Gastrocnemius medialis (tissue), 4 donors: ENCODE results near the gene VOPP1.

Experiments used
- CTCF ChIP-seq, 5 experiments: fragments of 450-650 bp in 3 of 5; fragments of 200-600 bp in 2 of 5; sonication (generic) in 2 of 5; IDR thresholded peaks in 4 of 5; conservative IDR thresholded peaks in 1 of 5; 1 replicate in 4 of 5; 2 replicates in 1 of 5; pipeline ENCODE4 v1.5.1; 2016 to 2019; ENCODE audit warnings: antibody characterized with exemption in 5 of 5, mild to moderate bottlenecking in 3 of 5, moderate library complexity in 3 of 5
- POLR2A ChIP-seq, 2 donors: fragments of 450-650 bp; IDR thresholded peaks; one replicate each; pipeline ENCODE4 v1.6.1; 2017; ENCODE audit warnings: antibody characterized with exemption in 2 of 2, mild to moderate bottlenecking in 2 of 2, moderate library complexity in 2 of 2

DNA sequence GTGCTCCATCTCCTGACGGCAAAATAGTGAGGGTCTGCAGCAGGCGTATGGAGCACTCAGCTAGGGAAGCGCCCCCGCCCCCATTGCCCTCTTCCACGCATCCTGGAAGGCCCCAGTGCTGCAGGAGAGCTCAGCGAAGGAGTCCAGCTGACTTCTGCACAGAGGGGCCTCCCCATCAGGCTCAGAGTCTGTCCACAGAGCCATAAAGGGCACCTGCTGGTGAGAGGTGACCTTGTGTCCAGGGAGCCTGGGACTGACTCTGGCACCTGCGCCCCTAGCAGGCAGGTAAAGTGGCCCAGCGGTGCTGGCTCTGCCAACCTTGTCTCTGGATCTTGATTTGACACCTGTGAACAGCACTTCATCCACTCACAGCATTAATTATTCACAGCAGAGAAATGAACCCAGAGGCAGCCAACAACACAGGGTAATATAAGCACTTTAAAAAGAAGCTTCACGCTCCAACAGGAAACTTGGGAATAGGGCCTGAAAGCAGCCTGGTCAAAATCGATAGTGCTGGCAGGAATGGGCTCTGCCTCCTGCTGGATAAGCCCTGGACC is 59.6 kb downstream of the VOPP1 start:
- TF ChIP-seq CTCF (IDR thresholded peaks at IDR 0.05 in 4 of 5, conservative IDR thresholded peaks at IDR 0.05 in 1 of 5) (no peak), POLR2A (IDR thresholded peaks at IDR 0.05) (no peak)
